GM19025 (cell line): ENCODE results near the gene CPT1B.
"Not testable (repeated sequence)": the region's sequence is repeated elsewhere in the genome, so short reads cannot be mapped to it uniquely, and the experiment has no call there.

Experiments used
- ATAC-seq: cut with Tn5 transposase; IDR thresholded peaks from one replicate; pipeline ENCODE4 v1.9.1; 2021; ENCODE audit warnings: mild to moderate bottlenecking, low read depth, moderate library complexity; ENCODE audit not compliant: unreplicated experiment

CPT1B gene

GRCh38 chr22:50577987-50578775, at the start of gene CPT1B:
TSS of gene CPT1B (minus strand) at chr22:50578427. CDS start at chr22:50577915, 512 bp downstream.
- no peak for ATAC-seq

DNA sequence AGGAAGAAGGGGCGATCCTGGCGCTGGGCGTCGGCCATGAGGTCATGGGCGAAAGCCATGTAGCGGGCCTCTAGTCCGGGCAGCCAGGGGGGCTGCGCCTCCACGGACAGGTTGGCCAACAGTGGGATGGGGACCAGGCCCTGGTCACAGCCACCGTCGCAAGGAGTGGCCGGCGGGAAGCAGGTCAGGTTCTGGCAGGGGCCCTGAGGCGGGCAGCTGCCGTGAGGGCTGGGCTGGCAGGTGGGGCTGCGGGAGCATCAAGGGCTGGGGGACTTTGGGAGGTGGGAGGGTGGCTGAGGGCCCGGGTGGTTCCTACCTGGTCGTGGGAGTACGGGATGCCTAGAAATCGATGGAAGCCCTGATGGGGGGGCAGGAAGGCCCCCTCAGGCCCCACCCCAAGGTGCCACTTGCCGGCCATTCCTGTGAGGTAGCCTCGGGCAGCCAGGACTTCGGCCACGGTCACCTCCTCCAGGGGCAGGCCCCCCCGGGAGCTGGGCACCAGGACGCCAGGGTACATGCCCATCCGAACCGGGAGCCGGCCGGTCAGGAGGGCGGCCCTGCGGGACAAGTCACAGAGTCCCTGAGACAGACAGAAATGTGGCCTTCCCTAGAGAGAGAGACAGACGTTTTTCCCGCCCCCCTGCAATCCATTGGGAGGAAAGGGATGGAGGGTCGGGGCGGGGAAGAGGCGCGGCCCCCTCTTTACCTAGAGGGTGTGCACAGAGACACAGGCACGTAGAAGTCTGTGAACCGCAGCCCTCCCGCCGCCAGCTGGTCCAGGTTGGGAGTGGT, 48.8 kb upstream of the CPT1B start:
- ATAC-seq, result no peak

GRCh38 chr22:50626314-50626849, 48.2 kb upstream of the CPT1B start:
- no peak for ATAC-seq

DNA sequence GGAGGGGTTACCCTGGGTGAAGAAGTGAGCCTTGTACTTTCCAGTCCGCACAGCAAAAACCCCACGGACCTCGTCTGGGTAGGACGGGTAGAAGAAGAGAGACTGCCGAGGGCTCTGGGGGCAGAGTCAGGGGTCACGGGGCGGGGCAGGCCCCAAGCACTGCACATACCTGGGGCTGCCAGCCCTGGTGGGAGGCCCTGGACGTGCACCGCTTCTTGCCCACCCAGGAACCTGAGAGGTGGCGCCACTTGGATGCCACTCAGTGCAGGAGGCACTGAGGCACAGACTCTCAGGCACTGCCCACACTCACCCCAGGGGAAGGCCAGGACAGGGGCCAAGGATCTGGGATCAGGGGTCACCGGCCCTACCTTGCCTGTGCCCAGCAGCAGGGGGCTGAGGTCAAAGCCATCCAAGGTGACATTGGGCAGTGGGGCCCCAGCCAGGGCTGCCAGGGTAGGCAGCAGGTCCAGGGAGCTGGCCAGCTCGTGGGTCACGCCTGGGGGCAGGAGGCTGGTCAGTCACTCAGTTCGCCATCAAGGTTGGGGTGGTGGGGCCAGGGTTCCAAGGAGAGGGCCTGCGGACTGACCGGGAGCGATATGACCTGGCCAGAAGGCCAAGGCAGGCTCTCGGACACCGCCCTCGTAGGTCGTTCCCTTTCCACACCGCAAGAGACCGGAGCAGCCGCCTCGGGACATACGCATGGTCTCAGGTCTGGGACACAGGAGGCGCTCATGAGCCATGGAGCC, 47.5 kb upstream of the CPT1B start:
- no peak for ATAC-seq

- ATAC-seq, result no peak
These were observed 46.9 kb upstream of the CPT1B start for GRCh38 chr22:50625131-50625567.

GRCh38 chr22:50624347-50625130, 46.3 kb upstream of the CPT1B start:
- ATAC-seq, result no peak

GRCh38 chr22:50622723-50623327, 44.6 kb upstream of the CPT1B start:
- no peak for ATAC-seq

- ATAC-seq, result no peak
These were observed 43.9 kb upstream of the CPT1B start for GRCh38 chr22:50621948-50622722.

- ATAC-seq, result peak; percentile 44
These were observed 43.2 kb upstream of the CPT1B start for GRCh38 chr22:50621356-50621880.

DNA sequence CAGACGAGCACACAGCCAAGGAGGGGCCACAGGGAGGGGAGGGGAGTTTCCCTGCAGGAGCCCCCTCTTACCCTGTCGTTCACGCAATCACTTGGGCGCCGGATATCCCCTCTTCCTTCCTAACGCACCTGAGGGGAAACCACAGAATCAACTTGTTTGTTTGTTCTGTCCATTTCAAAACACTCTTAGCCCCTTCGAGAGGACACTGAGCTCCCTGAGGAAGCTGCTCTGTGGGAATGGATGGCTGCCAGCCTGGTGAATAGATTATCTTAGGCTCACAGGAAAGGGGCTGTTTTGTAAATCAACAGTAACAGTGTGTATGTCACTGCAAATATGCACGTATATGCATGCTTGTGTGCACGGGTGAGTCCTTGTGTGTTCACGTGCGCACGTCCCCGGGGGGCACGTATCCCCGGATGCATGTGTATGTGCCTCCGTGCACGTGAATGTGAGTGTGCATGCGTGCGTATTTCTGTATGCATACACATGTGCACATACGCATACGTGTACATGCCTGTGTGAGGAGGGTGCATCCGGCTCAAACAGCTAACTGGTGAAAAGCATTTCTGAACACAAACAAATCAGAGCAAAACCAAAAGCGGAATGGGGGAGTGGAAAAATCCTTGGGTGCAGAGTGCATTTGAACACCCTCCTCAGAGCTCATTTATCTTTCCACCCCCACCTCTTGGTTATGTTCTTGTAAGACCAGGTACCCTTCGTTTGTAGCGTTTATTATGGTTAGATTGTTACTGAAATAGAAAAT, 42.5 kb upstream of the CPT1B start:
- ATAC-seq, result peak; percentile 39

DNA sequence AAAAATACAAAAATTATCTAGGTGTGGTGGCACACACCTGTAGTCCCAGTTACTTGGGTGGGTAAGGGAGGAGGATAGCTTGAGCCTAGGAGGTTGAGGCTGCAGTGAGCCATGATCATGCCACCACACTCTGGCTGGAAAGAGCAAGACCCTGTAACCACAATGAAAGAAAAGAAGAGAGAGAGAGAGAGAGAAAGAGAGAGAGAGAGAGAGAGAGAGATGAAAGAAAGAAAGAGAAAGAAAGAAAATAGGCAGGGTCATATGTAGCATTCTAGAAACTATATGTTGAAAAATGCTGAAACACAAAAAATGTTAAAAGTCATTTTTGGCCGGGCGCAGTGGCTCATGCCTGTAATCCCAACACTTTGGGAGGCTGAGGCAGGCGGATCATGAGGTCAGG, 36.1 kb upstream of the CPT1B start:
- not testable (repeated sequence) for ATAC-seq

DNA sequence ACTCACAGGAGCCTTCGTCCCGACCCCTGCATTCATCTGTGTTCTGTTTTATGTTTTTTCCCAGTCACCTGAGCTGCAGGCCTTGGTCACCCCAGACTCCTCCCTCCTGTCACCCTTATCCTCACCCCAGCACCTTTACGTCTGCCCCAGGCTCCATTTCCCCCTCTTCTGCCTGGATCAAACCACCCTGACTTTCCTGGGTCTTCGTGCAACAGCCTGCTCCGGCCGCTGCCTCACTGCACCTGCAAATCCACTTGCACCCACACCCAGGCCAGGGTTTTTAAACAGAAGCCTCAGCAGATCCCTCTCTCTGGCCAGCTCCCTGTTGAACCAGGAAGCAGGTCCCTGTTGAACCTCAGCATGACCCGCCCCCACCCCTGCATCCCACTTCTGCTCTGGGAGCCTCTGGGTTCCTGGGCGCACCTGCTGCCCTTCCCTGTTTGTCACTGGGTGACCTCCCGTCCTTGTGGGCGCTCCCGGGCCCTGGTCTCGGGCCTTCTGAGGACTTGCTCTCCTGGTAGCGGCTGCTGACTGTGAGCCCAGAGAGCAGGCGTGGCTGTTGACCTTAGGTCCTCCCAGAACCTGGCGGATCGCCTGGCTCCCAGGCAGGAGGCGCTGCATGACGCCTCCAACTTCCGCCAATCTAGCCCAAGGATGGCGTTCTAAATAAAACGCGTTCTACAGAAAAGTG, 35.2 kb upstream of the CPT1B start:
- no peak for ATAC-seq

DNA sequence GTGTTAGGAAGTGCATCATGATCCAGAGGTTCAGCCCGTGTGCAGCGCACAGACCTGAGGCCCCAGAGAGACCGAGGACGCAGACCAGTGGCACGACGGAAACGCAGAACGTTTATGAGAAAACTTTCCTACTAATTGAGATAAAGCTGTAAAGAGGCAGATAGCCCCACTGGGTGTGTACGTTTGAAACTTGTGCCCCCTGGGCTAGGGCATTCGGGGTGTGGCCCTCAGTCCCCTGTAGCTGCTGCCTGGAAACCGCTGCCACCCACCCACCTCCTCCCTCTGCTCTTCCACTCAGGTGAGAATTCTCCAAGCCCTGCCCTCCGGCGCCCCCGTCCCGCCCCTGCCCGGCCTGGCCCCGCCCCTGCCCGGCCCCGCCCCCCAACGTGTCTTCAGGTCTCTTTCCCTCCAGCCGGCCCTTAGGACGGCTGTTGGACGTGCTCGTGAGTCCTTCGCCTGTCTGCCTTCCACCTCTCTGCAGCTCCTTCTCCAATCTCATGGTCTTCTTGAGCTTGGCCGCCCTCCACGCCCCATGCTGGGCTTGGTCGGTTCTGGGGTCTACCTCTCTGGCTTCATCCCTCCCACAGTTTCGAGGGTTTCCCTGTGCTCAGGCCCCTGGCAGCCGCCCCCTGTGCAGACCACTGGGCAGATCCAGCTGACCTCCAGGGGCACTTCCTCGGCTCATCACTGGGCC, 34.4 kb upstream of the CPT1B start:
- no peak for ATAC-seq

- no peak for ATAC-seq
These were observed 33.9 kb upstream of the CPT1B start for GRCh38 chr22:50612168-50612527.

GRCh38 chr22:50611341-50612060, 33.3 kb upstream of the CPT1B start:
- no peak for ATAC-seq

GRCh38 chr22:50610581-50610980, 32.4 kb upstream of the CPT1B start:
- no peak for ATAC-seq
